ENCODE results near the gene ASNSD1. TPM values are rescaled to one million over a fixed set of nuclear protein-coding genes. Genes with fewer than 3 reads are reported as not detected.

ASNSD1 gene
- 37.2 and 41.0 TPM in 2 replicates for total RNA-seq

DNA sequence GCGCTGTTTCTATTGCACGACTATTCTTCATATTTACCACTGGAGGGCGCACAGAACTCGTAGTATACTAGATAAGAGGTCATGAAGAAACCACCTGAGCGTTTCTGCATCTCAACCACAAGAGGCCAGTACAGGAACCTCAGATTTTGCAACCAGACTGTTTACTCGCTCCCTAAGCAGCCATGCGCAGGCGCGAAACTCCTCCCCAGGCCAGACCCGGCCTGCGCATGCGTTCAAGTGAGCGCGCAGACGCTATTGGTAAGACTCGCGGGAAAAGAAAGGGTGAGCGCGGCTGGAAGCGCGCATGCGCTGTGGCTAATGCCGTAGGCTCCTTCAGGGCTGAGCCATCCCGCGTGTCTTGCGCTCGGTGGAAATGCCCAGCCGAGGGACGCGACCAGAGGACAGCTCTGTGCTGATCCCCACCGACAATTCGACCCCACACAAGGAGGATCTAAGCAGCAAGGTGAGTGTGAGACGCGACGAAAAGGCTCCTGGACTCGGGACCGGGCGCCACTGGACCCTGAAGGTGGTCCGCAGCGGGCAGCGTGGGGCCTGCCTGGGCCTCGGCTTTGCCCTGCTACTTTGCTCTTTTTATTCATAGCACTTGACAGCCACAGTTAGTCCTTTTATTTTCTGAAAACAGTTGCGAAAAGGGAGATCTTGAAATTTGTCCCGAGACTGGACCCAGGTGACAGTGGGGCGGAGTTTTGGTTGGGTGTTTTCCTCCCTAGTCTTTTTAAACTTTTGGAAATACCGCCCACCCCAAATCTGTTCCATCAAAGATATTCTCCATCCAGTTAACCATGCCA, at the start of gene ASNSD1:
TSS of gene ASNSD1 (plus strand) at position 312 of the 809 bp plus-strand sequence. CDS start 4,674 bp downstream, outside the sequence.
- DNase-seq (ENCODE audit: extremely low read depth, low read depth, low spot score), result peak; percentile 98

GRCh38 chr2:189613077-189613636, 48.1 kb upstream of the ASNSD1 start:
- DNase-seq (ENCODE audit: extremely low read depth, low read depth, low spot score), result peak; percentile 79

- no peak for DNase-seq (ENCODE audit: extremely low read depth, low read depth, low spot score)
These were observed 47.4 kb upstream of the ASNSD1 start for GRCh38 chr2:189613650-189614420.

DNA sequence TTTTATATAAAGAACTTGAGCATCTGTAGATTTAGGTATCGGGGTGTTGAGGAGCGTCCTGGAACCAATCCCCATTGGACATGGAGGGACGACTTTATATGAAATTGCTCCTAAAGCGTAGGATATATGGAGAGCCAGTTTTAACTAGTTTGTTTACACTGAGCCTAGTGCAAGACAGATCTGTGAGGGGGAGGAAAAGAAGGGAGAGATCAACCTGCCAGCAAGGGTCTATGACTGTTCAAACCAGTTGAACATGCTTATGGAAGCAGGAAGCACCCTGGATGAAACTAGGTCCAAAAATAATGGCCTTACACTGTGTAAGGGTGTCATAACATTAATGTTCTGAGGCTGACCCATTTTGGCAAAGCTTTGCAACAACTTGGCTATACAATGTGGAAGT, 46.7 kb upstream of the ASNSD1 start:
- no peak for DNase-seq (ENCODE audit: extremely low read depth, low read depth, low spot score)

- DNase-seq (ENCODE audit: extremely low read depth, low read depth, low spot score), result no peak
These were observed 43.1 kb upstream of the ASNSD1 start for GRCh38 chr2:189618197-189618596.

DNA sequence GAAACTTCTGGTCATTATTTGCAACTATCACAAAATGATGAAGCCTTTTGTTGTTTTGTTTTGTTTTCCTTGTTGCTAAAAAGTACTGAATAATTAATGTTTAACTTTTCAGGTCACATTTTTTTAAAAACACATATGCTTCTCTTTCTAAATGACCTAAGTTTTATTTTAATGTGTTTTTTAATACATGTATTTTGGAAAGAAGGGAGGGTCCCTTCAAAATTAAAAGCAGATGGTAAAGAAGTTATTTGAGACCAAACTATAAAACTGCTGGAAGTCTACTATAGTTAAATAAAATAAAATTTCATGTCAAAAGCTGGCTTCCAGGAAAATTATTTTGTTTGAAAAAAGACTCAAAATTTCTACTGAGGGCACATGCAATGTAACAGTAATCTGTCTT, 39.5 kb upstream of the ASNSD1 start:
- DNase-seq (ENCODE audit: extremely low read depth, low read depth, low spot score), result no peak

- DNase-seq (ENCODE audit: extremely low read depth, low read depth, low spot score), result no peak
These were observed 38.2 kb upstream of the ASNSD1 start for GRCh38 chr2:189623049-189623448.

GRCh38 chr2:189624648-189625355, 36.5 kb upstream of the ASNSD1 start:
- no peak for DNase-seq (ENCODE audit: extremely low read depth, low read depth, low spot score)

DNA sequence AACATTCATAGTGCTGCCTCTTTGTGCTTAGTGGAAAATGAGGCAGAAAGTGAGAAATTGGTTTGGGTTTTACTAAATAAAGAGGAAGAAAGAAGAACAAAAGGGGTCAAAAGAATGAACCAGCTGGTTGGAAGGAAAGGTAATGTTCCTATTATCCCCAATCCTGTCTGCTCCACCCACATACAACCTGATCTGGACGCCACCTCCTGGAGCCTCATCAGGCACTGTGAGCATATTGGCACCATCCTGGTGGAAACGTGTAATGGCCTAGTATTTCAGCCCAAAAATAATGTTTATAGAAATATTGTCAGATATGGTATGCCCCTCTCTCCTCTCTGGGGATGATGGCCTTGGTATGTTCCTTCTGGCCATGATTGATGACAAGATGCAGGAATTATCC, 35.6 kb upstream of the ASNSD1 start:
- no peak for DNase-seq (ENCODE audit: extremely low read depth, low read depth, low spot score)

GRCh38 chr2:189627789-189628188, 33.5 kb upstream of the ASNSD1 start:
- no peak for DNase-seq (ENCODE audit: extremely low read depth, low read depth, low spot score)

GRCh38 chr2:189628817-189629530, 32.3 kb upstream of the ASNSD1 start:
- DNase-seq (ENCODE audit: extremely low read depth, low read depth, low spot score), result no peak

DNA sequence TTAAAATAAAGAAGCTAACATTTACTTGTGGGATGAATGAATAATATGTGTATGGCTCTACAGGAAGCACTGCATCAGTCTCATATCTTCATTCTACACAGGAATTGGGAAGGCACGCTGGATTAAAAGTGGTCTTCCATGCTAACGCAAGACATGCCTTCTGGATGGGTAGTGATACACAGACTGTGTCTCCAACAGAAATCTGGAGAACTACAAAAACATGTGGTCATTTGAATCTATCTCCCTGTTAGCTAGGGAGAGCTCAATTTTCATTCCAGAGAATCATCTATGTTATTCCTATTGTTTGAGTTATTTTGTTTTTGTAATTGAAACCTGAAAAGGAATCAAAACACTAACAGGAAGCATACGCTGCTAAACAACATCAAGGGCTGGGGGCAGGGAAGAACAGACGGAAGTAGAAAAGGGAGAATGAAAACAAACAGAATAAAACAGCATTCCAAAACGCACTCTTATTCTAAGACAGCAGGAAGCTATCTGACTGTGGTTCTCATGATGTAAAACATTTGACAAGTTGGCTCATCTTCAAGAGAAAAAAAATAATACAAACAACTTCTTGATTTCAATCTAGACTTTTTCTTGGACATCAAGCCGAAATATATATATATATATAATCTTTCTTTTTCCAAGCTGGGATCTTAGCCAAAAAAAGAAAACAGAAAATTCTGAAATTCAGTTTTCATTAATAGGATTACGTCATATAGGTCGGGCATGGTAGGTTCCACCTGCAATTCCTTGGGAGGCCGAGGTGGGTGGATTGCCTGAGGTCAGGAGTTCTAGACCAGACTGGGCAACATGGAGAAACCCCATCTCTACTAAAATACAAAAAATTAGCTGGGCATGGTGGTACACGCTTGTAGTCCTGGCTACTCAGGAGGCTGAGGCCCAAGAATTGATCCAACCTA, 31.5 kb upstream of the ASNSD1 start:
- DNase-seq (ENCODE audit: extremely low read depth, low read depth, low spot score), result no peak

- DNase-seq (ENCODE audit: extremely low read depth, low read depth, low spot score), result no peak
These were observed 29.4 kb upstream of the ASNSD1 start for GRCh38 chr2:189631849-189632248.

DNA sequence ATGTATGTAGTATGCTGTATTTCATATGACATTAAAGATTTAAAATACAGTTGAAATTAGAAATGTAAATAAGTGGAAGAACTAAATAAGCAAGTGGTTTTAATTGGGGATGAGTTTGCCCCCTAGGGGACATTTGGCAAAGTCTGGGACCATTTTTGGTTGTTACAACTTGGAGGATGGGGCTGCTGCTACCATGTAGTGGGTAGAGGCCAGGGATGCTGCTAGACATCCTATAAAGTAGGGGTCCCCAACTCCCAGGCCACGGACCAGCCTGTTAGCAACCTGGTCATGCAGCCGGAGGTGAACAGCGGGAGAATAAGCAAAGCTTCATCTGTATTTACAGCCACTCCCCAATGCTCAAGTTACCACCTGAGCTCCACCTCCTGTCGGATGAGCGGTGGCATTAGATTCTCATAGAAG, 27.9 kb upstream of the ASNSD1 start:
- no peak for DNase-seq (ENCODE audit: extremely low read depth, low read depth, low spot score)

- DNase-seq (ENCODE audit: extremely low read depth, low read depth, low spot score), result no peak
These were observed 25.9 kb upstream of the ASNSD1 start for GRCh38 chr2:189635353-189635752.

GRCh38 chr2:189638301-189639006, 22.8 kb upstream of the ASNSD1 start:
- DNase-seq (ENCODE audit: extremely low read depth, low read depth, low spot score), result no peak

- DNase-seq (ENCODE audit: extremely low read depth, low read depth, low spot score), result no peak
These were observed 22.2 kb upstream of the ASNSD1 start for GRCh38 chr2:189639007-189639609.

DNA sequence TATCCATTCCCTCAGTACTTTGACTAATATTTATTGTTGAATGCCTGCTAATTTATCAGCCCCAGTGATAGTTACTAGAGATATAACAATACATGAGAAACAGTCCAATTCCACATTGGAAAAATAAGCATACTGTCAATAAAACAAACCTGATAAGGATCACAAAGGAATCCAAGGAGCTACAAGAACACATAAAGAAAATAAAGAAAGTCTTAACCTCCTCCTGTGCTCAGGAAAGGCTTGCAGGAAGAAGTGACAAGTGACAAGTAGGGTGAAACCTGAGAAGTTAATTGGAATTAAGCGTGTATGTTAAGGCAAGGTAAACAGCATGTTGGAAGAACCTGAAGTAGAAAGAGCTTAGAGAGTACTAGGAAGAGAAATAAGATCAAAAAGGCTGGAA, 20.3 kb upstream of the ASNSD1 start:
- DNase-seq (ENCODE audit: extremely low read depth, low read depth, low spot score), result no peak
